ENCODE measurements around the gene PHF3. TPM values are rescaled to one million over a fixed set of nuclear protein-coding genes. Genes with fewer than 3 reads are reported as not detected.

The PHF3 gene
- total RNA-seq, 4 donors from 2014 or later, result 60.0 to 98.1 (median 79.8) TPM

DNA sequence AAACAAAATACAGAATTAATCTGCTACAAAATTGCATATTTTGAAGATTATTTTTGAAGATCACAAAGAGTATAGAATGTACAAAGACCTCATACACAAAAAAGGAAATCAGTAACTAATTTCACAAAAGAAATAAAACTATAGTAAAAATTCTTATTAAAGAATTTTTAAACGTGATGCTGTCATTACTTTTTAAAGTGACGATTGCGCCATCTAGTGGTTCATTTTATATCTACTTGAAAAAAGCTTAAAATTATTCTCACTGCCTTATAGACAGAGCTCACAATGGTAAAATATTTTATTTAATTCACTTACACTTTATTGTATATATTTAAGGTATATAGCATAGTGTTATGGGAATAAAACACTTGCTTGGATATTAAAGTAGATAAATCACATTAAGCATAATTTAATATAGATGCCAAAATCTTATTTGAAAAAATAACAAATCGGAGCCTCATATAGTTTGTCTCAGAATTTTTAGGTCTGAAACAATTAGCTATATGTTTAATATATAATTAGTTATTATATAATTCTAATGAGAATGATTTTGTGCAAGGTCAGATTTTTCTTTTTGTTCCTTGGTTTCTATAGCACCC lies 128.8 kb downstream of the PHF3 start:
- peaks cover 9% of the 10 kb centered on the region for H3K27me3 ChIP-seq
- no peaks in the 10 kb centered on the region for H3K4me1 ChIP-seq
- H3K9me3 ChIP-seq, result peaks cover 0 to 16% (median 0%) of the 10 kb centered on the region in 3 donors
- TF ChIP-seq POLR2A (IDR thresholded peaks at IDR 0.05) (no peak), EP300 (IDR thresholded peaks at IDR 0.05) (no peak)
- TF ChIP-seq, protein P1, sequence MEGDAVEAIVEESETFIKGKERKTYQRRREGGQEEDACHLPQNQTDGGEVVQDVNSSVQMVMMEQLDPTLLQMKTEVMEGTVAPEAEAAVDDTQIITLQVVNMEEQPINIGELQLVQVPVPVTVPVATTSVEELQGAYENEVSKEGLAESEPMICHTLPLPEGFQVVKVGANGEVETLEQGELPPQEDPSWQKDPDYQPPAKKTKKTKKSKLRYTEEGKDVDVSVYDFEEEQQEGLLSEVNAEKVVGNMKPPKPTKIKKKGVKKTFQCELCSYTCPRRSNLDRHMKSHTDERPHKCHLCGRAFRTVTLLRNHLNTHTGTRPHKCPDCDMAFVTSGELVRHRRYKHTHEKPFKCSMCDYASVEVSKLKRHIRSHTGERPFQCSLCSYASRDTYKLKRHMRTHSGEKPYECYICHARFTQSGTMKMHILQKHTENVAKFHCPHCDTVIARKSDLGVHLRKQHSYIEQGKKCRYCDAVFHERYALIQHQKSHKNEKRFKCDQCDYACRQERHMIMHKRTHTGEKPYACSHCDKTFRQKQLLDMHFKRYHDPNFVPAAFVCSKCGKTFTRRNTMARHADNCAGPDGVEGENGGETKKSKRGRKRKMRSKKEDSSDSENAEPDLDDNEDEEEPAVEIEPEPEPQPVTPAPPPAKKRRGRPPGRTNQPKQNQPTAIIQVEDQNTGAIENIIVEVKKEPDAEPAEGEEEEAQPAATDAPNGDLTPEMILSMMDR (IDR thresholded peaks at IDR 0.05), result peak; percentile 51 to 66 (median 58)
- no peak overlapping the region for H3K27ac ChIP-seq
- no peaks in the 10 kb centered on the region for H3K36me3 ChIP-seq
- ATAC-seq, result no peak
- H3K4me3 ChIP-seq, result no peak overlapping the region
- 19 to 25% methylated on average over 4 of the region's 4 CpGs for WGBS, 2 donors (ENCODE audit: low coverage in 1 of 2)

Small RNA genes lying within 50 kb of the gene (small RNA-seq; reads per million reads assigned to genes)
- gene AL513043.1, result 0 reads per million in 4 donors

Other genes starting within 250 kb of the PHF3 start
- 10 to 100 TPM; 27.7 to 54.5 (median 39.7) TPM for gene PTP4A1, start 63.3 kb upstream of the PHF3 start, total RNA-seq

All from gastroesophageal sphincter (tissue), 4 donors.